OCI-LY1 (cell line): ENCODE measurements around the gene B3GAT1.

Experiments used
- H2AFZ ChIP-seq: fragments of 200-600 bp; sonication (generic), shearing (Covaris generic); 2 replicates; pipeline ENCODE4 v1.6.0; 2014; ENCODE audit warnings: antibody characterized with exemption, mild to moderate bottlenecking, low read length
- H3F3A ChIP-seq: fragments of 200-600 bp; sonication (generic), shearing (Covaris generic); 2 replicates; pipeline ENCODE4 v1.6.0; 2014; ENCODE audit warnings: mild to moderate bottlenecking, antibody characterized with exemption, low read length, moderate library complexity; ENCODE audit not compliant: insufficient read depth
- H3K27ac ChIP-seq: fragments of 200-600 bp; sonication (generic); 2 replicates; pipeline ENCODE4 v1.5.1; 2014; ENCODE audit warnings: low read length, mixed run types, mild to moderate bottlenecking, low read depth; ENCODE audit not compliant: poor library complexity, severe bottlenecking
- H3K27me3 ChIP-seq: fragments of 200-600 bp; sonication (generic); 2 replicates; pipeline ENCODE4 v1.6.0; 2014; ENCODE audit warnings: antibody characterized with exemption, mild to moderate bottlenecking, low read length, moderate library complexity; ENCODE audit not compliant: insufficient read depth
- H3K36me3 ChIP-seq: fragments of 200-600 bp; sonication (generic); 2 replicates; pipeline ENCODE4 v1.6.1; 2014; ENCODE audit warnings: mild to moderate bottlenecking, antibody characterized with exemption, low read length, moderate library complexity, mixed read lengths; ENCODE audit not compliant: insufficient read depth
- H3K4me1 ChIP-seq: fragments of 200-600 bp; sonication (generic); 2 replicates; pipeline ENCODE4 v1.5.1; 2014; ENCODE audit warnings: mild to moderate bottlenecking, low read length, moderate library complexity; ENCODE audit not compliant: insufficient read depth, severe bottlenecking
- H3K4me2 ChIP-seq: fragments of 200-600 bp; sonication (generic), shearing (Covaris generic); 2 replicates; pipeline ENCODE4 v1.6.1; 2014; ENCODE audit warnings: low read length
- H3K4me3 ChIP-seq: fragments of 200-600 bp; sonication (generic); 2 replicates; pipeline ENCODE4 v1.5.1; 2014; ENCODE audit warnings: low read length, low read depth, mild to moderate bottlenecking, mixed read lengths; ENCODE audit not compliant: poor library complexity, severe bottlenecking
- H3K79me2 ChIP-seq: fragments of 200-600 bp; shearing (Covaris generic); 2 replicates; pipeline ENCODE4 v1.6.1; 2016; ENCODE audit warnings: mixed run types, low read length, mixed read lengths; ENCODE audit not compliant: insufficient read depth
- H3K9ac ChIP-seq: fragments of 200-600 bp; sonication (generic), shearing (Covaris generic); 2 replicates; pipeline ENCODE4 v1.6.1; 2014; ENCODE audit warnings: mild to moderate bottlenecking, low read length, mixed read lengths
- H3K9me2 ChIP-seq: fragments of 200-600 bp; sonication (generic), shearing (Covaris generic); 2 replicates; pipeline ENCODE4 v1.6.1; 2014; ENCODE audit warnings: low read depth, mild to moderate bottlenecking, low read length, mixed read lengths
- H3K9me3 ChIP-seq: fragments of 200-600 bp; shearing (Covaris generic); 2 replicates; pipeline ENCODE4 v1.6.1; 2014; ENCODE audit warnings: low read length, mixed read lengths
- H4K20me1 ChIP-seq: fragments of 200-600 bp; sonication (generic), shearing (Covaris generic); 2 replicates; pipeline ENCODE4 v1.6.0; 2016; ENCODE audit warnings: mild to moderate bottlenecking, low read length; ENCODE audit not compliant: insufficient read depth
- EZH2 ChIP-seq: fragments of 200-600 bp; sonication (generic), shearing (Covaris generic); IDR thresholded peaks from 2 replicates; pipeline ENCODE4 v1.8.0; 2017; ENCODE audit warnings: borderline replicate concordance, mixed run types, mild to moderate bottlenecking, antibody characterized with exemption, low read length, moderate library complexity, mixed read lengths
- TF ChIP-seq, protein P1 (sequence below): fragments of 200-600 bp; sonication (generic), shearing (Covaris generic); IDR thresholded peaks from 2 replicates; pipeline ENCODE4 v1.5.1; 2017; ENCODE audit warnings: mild to moderate bottlenecking, antibody characterized with exemption, low read length, moderate library complexity, mixed read lengths

Gene B3GAT1

DNA sequence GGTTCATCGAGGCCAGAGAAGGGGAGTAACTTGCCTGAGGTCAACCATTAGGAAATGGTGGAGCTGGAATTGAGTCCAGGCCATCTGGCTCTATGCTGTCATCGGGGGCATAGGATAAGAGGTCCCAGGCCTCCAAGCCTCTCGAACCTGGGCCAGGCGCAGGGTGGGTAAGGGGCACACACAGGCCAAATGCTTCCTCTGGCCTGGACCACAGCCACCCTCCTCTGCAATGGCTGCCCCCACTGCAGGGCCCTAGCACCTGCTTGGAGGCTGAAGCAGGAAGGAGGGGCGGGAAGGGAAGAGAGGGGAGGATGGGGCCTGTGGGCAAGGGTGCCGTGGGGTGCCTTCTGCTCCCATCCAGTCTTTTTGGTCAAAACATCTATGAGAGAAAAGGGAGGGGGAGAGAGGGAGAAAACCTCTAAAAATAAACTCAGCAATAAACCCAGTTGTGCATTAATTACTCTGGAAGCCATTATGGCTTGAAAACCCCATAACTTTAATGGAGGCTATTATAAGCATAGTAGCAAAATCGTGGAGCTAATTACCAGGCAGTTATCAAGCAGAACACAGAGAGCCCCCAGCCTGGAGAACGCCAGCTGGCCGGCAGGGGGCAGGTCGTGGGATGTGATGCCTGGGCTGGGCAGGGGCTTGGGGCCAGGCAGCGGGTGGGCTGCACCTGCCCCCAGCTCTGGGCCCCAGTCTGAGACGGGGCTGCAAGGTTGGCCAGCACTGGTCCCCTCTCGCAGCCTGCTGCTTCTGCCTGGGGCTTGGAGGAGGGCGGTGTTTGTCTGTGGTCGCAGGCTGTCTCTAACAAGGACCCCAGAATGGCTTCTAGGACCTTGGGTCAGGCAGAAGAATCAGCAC lies 21.1 kb downstream of the B3GAT1 start:
- H4K20me1 ChIP-seq = no peaks in the 10 kb centered on the region
- H3K4me2 ChIP-seq = no peak overlapping the region
- H3K4me1 ChIP-seq = no peaks in the 10 kb centered on the region
- H3K79me2 ChIP-seq = no peaks in the 10 kb centered on the region
- no peaks in the 10 kb centered on the region for H3K9me2 ChIP-seq
- H3K27me3 ChIP-seq = no peaks in the 10 kb centered on the region
- H3K9me3 ChIP-seq = no peaks in the 10 kb centered on the region
- no peak overlapping the region for H2AFZ ChIP-seq
- no peaks in the 10 kb centered on the region for H3K36me3 ChIP-seq
- TF ChIP-seq, protein P1, sequence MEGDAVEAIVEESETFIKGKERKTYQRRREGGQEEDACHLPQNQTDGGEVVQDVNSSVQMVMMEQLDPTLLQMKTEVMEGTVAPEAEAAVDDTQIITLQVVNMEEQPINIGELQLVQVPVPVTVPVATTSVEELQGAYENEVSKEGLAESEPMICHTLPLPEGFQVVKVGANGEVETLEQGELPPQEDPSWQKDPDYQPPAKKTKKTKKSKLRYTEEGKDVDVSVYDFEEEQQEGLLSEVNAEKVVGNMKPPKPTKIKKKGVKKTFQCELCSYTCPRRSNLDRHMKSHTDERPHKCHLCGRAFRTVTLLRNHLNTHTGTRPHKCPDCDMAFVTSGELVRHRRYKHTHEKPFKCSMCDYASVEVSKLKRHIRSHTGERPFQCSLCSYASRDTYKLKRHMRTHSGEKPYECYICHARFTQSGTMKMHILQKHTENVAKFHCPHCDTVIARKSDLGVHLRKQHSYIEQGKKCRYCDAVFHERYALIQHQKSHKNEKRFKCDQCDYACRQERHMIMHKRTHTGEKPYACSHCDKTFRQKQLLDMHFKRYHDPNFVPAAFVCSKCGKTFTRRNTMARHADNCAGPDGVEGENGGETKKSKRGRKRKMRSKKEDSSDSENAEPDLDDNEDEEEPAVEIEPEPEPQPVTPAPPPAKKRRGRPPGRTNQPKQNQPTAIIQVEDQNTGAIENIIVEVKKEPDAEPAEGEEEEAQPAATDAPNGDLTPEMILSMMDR = no peak
- no peak for TF ChIP-seq EZH2
- no peak overlapping the region for H3K9ac ChIP-seq
- H3F3A ChIP-seq = no peaks in the 10 kb centered on the region
- H3K4me3 ChIP-seq = no peak overlapping the region
- no peak overlapping the region for H3K27ac ChIP-seq

- Histone ChIP-seq H3K4me3 (no peak overlapping the region), H3K9me3 (no peaks in the 10 kb centered on the region), H3K9ac (no peak overlapping the region), H3K4me1 (no peaks in the 10 kb centered on the region), H3K27me3 (no peaks in the 10 kb centered on the region), H3K27ac (no peak overlapping the region), H3F3A (no peaks in the 10 kb centered on the region), H3K9me2 (no peaks in the 10 kb centered on the region), H2AFZ (no peak overlapping the region), H4K20me1 (no peaks in the 10 kb centered on the region), H3K36me3 (no peaks in the 10 kb centered on the region), H3K79me2 (no peaks in the 10 kb centered on the region), H3K4me2 (no peak overlapping the region)
- TF ChIP-seq, protein P1 = no peak
- TF ChIP-seq EZH2 = no peak
Observed at GRCh38 chr11:134389464-134390180, 22.4 kb downstream of the B3GAT1 start.

DNA sequence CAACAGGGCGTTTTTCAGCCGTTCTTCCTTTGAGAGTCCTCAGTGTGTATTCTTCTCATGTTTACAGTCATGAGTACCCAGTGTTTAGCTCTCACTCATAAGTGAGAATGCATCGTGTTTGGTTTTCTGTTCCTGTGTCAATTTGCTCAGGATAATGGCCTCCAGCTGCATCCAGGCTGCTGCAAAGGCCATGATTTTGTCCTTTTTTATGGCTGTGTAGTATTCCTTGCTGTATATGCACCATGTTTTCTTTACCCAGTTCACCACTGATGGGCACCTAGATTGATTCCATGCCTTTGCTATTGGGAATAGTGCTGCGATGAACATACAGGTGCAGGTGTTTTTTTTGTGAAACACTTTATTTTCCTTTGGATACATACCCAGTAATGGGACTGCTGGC lies 23.5 kb downstream of the B3GAT1 start:
- Histone ChIP-seq H3K9me3 (no peaks in the 10 kb centered on the region), H3K27ac (no peak overlapping the region), H3K4me3 (no peak overlapping the region), H3K79me2 (no peaks in the 10 kb centered on the region), H3K9me2 (no peaks in the 10 kb centered on the region), H4K20me1 (no peaks in the 10 kb centered on the region), H3K4me2 (no peak overlapping the region), H3K27me3 (no peaks in the 10 kb centered on the region), H3K4me1 (no peaks in the 10 kb centered on the region), H3K9ac (no peak overlapping the region), H3K36me3 (no peaks in the 10 kb centered on the region), H3F3A (no peaks in the 10 kb centered on the region), H2AFZ (no peak overlapping the region)
- TF ChIP-seq EZH2 = no peak
